ENCODE results near the gene CD22.

Gene CD22

DNA sequence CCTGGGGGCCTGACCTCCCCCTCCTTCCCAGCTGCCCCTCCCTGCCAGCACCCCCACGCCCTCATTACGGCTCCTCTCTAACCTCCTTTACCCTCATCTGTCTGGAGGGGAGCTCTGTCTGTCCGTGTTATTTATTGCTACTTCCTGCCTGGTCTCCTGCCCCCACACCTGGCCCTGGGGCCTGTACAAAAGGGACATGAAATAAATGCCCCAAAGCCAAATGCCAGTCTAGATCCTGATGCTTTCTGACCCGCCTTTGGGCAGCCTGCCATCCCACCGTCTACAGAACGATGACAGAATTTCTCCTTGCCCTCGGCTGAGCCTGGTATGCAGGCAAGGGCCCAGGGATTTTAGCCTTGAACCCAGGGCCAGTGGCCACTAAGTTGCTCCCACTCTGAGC, 15.4 kb upstream of the CD22 start:
- DNase-seq (ENCODE audit: low read depth in 2 of 2, low spot score in 1 of 2): no peak

DNA sequence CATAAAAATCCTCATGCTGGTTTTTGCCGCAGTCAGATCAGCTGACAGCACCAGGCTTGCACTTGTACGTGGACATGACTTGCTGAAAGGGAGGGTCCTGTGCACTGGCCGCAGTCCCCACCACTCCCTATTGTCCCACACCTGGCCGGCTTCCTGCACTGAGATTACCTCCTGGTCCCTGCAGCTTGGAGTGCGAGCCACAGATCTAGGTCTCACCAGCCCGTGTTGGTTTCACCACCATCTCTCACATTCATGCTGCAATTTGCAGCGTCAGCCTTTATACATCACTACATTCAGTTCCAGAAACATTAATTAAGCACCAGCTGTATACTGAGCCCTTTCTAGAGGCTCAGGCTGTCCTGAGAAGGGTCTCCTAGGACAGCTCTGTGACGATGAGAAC, 15.0 kb upstream of the CD22 start:
- DNase-seq (ENCODE audit: low read depth in 2 of 2, low spot score in 1 of 2): no peak

DNA sequence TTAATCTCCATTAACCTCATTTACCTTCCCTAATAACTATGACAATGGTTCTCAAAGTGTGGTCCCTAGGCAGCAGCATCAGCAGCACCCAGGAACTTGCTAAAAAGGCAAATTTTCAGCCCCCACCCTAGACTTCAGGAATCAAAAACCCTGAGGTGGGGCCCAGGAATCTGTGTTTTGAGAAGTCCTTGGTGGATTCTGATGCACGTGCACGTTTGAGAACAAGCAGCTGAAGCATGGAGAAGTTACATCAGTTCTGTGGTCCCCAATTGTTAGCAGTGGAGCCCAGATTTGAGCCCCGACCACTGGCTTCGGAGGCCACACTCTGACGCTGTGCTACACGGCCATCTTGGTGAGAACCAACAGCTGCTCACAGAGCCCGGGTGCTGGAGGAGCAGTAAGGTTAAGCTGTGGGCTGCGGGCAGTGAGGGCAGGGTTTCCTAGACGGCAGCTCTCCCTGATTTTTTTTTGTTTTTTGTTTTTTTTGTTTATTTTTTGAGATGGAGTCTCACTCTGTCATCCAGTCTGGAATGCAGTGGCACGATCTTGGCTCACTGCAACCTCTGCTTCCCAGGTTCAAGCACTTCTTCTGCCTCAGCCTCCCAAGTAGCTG, 14.0 kb upstream of the CD22 start:
- DNase-seq (ENCODE audit: low read depth in 2 of 2, low spot score in 1 of 2): no peak

DNA sequence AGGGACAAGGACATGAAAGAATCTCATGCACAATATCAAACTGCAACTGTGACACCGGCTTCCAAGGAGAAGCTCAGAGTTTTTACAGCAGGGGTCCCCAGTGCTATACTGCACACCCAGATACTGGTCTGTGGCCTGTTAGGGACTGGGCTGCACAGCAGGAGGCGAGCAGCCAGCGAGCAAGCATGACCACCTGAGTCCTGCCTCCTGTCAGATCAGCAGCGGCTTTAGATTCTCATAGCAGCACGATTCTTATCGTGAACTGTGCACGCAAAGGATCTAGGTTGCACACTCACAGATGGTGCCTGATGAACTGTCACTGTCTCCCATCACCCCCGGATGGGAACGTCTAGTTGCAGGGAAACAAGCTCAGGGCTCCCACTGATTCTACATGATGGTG, 13.1 kb upstream of the CD22 start:
- DNase-seq (ENCODE audit: low read depth in 2 of 2, low spot score in 1 of 2): no peak

DNA sequence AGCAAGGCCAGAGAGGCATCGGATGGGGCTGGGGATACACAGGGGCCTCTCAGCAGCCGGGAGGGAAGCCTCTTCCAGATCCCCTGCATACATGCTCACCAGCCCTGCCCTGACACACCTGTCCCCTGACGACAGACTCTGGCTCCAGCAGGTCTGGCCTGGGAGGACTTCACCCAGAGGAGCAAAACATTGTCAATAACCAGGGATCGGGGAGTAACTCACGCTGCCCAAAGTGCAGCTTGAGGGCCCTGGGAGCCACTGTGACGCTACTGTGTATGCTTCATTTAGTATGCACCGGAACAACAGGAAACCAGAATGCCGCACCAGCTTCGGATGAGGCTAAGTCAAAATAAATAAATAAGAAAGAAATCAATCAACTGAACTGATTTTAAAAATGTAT, 12.4 kb upstream of the CD22 start:
- DNase-seq (ENCODE audit: low read depth in 2 of 2, low spot score in 1 of 2): no peak

DNA sequence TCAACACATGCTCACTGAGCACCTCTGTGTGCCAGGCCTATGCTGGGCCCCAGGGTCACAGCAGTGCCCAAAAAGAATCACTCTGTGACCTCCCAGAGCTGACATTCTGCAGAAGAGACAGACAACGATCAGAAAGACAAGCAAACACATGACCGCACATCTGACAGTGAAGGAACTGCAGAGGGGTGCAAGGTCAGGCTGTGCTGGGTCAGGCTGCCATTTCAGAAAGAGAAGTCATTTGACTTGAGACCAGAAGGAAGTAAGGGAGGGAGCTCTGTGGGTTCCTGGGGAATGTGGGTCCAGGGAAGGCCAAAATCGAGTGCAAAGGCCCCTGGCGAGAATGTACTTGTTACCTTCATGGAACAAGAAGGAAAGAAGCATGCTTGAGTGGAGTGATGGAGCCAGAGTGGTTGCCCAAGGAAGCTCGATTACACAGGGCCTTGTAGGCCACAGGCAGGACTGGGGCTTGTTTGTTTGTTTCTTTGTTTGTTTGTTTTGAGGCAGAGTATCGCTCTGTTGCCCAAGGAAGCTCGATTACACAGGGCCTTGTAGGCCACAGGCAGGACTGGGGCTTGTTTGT, 11.4 kb upstream of the CD22 start:
- DNase-seq (ENCODE audit: low read depth in 2 of 2, low spot score in 1 of 2): no peak

DNA sequence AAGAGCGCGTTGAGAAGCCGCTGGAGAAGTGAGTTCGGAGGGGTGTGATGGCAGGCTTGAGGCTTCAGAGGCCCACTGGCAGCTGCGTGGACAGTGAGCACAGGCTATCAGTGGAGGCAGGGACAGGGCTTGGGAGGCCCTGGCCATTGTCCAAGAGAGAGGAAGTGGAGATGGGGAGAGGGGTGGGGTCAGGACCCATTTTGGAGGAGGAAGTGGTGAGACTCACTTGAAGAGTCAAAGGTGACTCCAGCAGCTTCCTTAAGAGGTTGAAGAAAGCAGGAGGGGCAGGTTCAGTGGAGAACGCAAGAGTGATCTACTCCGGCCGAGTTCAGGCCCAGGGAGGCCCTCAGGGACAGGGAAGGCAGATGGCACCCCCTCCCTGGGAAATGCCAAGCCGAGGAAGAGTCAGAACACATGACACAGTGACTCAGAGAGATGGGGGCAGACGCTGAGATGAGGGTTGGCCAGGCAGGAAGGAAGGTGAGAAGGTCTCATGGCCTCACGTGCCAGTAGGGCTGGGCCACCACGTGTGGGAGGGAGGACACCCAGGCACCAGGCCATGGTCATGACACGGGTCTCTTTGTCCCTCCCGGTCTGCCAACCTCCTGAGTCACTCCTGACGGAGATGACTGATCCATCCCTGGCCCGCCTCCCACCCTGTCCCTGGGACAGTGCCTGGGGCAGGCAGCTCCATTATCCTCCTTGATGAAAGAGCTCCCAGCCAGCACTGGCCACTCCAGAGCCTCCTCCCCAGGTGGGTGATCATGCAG, 10.1 kb upstream of the CD22 start:
- no peak for DNase-seq (ENCODE audit: low read depth in 2 of 2, low spot score in 1 of 2)

DNA sequence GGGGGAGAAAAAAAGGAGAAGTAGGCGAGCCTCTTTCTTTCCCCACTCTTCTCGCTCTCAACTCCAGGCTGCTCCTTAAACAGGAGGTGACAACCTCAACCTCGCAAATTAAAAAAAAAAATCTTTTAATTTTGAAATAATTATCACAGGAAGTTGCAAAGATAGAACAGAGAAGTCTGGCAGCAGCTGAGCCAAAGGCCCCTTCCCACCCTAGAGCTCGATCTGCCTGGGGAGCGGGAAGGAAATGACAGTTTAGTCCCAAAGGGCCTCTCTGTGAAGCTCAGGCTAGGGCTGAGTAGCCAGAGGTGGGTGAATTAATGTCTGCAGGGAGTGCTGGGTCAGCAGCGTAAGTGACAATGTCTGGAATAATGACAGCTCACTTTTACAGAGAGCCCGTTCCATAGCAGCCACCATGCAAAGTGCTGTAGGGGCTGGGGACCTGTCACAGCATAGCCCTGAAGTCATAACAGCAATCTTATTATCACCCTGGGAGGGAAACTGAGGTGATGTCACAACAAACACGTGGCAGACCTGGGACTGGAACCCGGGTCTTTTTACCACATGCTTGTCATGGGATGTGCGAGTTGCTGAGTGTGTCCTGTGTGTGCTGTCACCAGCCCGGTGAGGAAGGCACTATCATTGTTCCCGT, 8.8 kb upstream of the CD22 start:
- DNase-seq (ENCODE audit: low read depth in 2 of 2, low spot score in 1 of 2): no peak

DNA sequence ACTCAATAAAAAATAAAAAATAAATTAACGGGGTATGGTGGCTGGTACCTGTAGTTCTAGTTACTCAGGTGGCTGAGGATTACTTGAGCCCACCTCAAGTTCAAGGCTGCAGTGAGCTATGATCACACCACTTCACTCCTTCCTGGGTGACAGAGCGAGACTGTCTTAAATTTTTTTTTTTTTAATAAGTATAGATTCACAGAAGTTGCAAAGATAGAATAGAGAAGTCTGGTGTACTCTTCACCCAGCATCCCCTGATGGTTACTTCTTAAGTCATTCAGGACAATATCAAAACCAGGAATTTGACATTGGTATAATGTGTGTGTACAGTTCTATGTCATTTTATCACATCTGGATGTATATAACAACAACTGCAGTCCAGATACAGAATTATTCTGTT, 7.7 kb upstream of the CD22 start:
- no peak for DNase-seq (ENCODE audit: low read depth in 2 of 2, low spot score in 1 of 2)

DNA sequence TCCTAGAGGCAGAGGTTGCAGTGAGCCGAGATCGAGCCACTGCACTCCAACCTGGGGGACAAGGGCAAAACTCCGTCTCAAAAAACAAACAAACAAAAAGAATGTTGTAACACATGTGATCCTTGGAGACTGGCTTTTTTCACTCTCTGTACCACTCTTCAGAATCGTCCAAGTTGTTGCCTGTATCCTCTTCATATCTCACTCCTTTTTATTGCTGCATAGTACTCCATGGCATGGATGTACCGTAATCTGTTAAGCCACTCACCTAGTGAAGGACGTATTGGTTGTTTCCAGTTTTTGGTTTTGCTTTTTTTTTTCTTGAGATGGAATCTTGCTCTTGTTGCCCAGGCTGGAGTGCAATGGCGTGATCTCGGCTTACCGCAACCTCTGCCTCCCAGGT, 7.0 kb upstream of the CD22 start:
- DNase-seq (ENCODE audit: low read depth in 2 of 2, low spot score in 1 of 2): no peak

DNA sequence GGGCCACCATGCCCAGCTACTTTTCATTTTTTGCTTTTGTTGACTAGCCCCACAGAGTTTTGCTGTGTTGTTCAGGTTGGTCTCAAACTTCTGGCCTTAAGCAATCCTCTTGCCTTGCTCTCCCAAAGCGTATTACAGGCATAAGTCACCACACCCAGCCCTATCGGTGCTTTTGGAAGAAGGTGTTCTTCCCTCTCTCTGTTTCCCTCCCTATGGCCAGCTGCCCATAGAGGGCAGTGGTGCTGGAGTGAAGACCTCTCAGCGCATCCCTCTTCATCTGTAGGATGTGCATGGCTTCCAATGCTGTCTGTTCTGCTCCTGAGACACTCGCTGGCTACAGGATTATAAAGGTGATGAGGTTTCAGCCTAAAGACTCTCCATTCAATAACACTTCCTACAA, 1.3 kb upstream of the CD22 start:
- DNase-seq (ENCODE audit: low read depth in 2 of 2, low spot score in 1 of 2): no peak

DNA sequence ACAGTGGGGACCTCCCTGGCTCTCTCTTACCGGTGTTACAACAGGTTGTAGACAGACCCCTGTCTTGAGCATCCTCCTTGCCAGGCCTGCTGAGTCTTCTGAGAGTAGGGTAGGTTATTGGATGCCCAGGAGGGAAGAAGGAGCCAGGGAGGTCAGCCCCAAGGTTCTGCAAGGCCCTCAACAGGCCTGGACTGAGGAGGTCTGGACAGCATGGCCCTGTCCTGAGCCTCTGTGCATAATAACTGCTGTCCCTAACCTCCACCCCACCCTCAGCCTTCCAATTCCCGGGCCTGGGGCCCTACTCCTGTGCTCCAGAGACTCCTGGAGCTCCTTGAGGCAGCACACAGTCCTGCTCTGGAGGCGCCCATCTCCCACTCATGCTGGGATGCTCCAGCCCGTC, 336 bp downstream of the CD22 start:
- no peak for DNase-seq (ENCODE audit: low read depth in 2 of 2, low spot score in 1 of 2)

DNA sequence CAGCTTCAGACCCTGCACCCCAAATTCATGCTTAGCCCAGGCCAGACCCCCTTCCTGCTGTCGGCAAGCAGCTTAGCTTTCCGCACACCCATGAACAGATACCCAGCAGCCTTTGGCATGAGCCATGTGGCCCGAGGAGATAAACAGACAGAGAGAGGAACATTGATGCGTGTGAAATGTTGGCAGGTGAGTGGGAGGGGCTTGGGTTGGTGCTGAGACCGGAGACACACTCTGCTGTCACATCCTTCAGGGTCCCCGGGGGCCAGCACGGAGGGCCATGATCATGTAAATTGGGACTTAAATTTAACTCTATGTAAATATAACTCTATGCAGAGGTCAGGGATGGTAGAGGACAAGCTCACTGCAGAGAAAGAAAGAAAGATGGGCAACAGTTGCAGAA, 1.5 kb downstream of the CD22 start:
- no peak for DNase-seq (ENCODE audit: low read depth in 2 of 2, low spot score in 1 of 2)

DNA sequence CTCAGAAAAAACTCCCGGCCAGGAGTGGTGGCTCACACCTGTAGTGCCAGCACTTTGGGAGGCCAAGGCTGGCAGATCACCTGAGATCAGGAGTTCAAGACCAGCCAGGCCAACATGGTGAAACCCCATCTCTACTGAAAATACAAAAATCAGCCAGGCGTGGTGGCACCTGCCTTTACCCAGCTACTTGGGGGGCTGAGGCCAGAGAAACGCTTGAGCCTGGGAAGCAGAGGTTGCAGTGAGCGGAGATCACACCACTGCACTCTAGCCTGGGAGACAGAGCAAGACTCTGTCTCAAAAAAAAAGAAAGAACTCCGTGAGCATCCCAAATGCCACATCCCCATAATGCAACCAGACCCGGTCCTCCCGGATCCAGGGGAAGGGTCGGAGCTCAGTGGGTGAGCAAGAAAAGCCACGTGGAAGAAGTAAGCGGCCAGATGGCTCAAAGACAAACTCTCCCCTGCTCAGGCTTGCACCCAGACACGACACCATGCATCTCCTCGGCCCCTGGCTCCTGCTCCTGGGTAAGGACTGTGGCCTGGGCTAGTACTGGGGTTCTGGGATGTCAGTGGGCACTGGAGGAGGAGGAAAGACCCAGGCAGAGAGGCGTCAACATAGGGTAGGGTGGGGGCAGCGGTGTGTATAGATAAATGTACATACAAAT, 2.7 kb downstream of the CD22 start:
- no peak for DNase-seq (ENCODE audit: low read depth in 2 of 2, low spot score in 1 of 2)

DNA sequence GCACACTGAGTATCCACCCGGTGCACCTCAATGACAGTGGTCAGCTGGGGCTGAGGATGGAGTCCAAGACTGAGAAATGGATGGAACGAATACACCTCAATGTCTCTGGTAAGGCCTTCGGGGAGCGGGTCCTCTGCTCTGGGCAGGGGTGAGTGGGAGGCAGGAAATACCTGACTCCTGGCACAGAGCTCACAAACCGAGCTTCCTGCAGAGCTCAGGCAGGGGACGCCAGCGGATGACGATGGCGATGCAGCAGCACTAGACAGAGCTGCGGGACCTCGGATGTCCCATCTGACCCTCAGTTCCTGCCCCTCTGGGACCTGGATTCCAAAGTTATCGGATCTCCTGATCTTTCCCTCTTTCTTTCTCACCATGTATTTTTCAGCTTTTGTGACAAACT, 3.8 kb downstream of the CD22 start:
- no peak for DNase-seq (ENCODE audit: low read depth in 2 of 2, low spot score in 1 of 2)

DNA sequence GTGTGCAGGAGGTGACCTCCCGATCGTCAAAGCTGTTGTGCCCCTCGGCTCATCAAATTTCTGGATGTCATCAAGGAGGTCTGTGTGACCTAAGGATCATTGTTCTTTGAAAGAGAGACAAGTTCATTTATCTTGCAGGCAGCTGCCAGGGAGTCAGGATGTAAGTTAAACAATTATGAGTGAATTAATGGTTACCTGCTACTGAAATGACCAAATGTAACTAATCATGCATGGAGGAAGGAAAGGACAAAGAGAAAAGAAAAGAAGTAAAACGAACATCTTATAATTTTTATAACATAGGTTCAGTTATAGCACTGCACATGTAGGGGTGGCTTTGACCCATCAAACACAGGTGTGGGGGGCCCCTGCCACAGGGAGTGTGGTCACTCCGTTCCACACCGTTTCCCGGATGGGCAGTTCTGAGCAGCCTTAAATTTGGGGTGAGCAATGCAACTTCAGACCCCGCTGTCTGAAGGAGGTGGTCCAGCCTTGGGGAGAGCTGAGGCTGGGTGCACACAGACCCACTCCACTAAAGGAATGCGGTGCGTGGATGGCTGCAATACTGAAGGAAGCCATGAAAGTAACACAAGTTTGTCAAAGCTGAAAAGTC, 5.3 kb downstream of the CD22 start:
- DNase-seq (ENCODE audit: low read depth in 2 of 2, low spot score in 1 of 2): no peak

DNA sequence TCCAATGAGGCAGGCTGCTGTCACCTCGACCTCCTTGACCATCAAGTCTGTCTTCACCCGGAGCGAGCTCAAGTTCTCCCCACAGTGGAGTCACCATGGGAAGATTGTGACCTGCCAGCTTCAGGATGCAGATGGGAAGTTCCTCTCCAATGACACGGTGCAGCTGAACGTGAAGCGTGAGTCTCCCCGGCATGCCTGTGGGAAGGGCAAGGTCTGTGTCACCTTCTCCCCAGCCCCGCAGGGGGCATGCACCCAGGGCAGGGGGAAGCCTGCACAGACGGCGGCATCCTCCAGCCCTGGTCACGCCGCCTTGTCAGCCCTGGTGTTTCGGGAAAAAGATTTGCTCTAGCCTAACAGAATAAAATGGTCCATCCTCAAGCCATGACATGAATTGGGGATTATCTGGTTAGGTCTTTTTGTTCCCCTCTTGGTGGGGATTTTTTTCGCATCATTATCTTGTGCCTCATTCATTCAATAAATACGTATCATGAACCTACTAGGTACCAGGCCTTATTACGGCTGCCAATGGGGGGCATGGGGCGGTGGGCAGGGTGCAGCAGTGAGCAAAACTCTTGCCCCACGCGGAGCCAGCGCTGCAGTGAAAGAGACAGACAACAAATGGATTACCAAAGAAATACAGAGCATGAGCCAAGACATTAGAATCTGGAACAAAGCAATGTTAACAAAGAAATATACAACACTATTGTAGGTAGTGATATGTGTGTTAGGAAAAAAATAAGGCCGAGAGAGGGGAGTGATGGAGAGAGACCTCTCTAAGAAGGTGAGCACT, 7.4 kb downstream of the CD22 start:
- no peak for DNase-seq (ENCODE audit: low read depth in 2 of 2, low spot score in 1 of 2)

DNA sequence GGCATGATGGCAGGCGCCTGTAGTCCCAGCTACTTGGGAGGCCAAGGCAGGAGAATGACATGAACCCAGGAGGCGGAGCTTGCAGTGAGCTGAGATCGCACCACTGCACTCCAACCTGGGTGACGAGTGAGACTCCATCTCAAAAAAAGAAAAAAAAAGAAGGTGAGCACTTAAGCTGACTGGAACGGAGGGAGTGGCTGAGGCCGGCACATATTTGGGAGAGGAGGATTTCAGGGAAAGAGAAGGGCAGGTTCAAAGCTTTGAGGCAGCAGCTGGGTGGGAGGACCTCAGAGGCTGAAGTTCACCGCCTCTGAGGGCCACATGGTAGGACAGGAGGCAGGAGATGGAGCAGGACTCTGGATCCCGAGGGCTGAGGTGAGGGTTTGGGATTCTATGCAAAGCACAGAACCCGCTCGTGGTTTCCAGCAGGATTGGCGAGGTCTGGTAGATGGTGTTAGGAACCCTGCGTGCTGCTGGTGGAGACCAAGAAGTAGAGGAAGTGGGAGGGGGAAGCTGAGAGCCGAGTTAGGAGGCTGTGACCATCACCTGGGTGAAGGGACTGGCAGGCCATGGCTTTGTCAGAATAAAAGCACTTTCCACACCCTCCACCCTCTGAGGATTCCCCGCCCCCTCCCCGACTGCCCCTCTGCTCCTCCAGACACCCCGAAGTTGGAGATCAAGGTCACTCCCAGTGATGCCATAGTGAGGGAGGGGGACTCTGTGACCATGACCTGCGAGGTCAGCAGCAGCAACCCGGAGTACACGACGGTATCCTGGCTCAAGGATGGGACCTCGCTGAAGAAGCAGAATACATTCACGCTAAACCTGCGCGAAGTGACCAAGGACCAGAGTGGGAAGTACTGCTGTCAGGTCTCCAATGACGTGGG, 8.4 kb downstream of the CD22 start:
- no peak for DNase-seq (ENCODE audit: low read depth in 2 of 2, low spot score in 1 of 2)

DNA sequence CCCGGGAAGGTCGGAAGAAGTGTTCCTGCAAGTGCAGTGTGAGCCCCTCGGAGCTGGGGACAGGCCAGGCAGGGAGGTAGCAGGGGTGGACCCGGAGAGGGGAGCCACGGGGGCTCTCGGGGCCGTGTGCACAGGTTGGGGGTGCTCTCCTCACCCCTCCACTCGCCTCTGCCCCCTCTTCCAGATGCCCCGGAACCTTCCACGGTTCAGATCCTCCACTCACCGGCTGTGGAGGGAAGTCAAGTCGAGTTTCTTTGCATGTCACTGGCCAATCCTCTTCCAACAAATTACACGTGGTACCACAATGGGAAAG, 9.0 kb downstream of the CD22 start:
- no peak for DNase-seq (ENCODE audit: low read depth in 2 of 2, low spot score in 1 of 2)

DNA sequence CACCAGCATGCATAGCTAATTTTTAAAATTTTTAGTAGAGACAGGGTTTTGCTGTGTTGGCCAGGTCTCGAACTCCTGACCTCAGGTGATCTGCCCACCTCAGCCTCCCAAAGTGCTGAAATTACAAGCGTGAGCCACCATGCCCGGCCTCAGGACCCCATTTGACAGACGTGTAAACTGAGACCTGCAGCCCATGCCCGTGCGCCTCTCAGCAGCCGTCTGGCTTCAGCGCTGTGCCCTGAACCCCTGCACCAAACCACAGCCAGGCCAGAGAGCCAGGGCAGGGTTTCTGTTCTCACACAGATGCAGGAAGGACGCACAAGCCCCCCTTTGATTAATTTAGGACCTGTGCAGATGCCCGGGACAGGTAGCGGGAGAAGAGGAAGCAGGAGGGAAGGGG, 11.4 kb downstream of the CD22 start:
- no peak for DNase-seq (ENCODE audit: low read depth in 2 of 2, low spot score in 1 of 2)
